ENCODE results near the gene MMP8.

MMP8 gene

DNA sequence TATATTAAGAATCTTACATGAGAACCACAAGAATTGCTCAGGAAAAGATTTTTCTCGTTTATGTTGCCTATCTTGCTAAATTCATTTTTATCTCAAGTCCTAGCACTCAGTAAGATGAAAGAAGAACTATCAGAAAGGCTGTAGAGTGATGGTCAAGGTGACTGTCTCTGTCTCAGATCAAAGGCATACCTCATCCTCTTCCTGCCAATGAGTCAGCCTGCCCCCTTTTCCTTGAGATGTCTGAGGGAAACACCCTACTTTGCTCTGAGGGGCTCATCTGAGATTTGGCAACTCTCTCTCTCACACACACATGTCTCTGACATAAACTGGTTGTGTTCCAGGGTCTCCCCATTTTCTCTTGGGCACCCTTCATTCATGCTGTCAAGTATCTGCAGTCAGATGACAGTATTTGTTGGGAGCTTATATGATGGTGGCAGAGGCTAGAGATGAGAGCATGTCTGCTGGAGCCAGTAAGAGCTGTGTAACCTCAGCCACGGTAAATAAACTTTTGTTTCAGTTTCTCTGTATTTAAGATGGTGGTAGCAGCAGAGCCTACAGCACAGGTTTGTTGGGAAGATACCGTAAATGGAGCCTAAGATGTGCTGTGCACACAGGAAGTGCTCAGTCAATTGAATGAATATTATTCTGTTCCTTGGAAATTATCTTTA, 20.8 kb downstream of the MMP8 start:
- no peak for DNase-seq
- H3K4me3 ChIP-seq (ENCODE audit: low read depth, low read length) = no peak overlapping the region
- in situ Hi-C loops (cut with HindIII; ENCODE audit: low pct_ligation_motif_present, low sequenced_read_pairs) = no loop called here
- H3K27ac ChIP-seq = no peak overlapping the region
- TF ChIP-seq, protein P1, sequence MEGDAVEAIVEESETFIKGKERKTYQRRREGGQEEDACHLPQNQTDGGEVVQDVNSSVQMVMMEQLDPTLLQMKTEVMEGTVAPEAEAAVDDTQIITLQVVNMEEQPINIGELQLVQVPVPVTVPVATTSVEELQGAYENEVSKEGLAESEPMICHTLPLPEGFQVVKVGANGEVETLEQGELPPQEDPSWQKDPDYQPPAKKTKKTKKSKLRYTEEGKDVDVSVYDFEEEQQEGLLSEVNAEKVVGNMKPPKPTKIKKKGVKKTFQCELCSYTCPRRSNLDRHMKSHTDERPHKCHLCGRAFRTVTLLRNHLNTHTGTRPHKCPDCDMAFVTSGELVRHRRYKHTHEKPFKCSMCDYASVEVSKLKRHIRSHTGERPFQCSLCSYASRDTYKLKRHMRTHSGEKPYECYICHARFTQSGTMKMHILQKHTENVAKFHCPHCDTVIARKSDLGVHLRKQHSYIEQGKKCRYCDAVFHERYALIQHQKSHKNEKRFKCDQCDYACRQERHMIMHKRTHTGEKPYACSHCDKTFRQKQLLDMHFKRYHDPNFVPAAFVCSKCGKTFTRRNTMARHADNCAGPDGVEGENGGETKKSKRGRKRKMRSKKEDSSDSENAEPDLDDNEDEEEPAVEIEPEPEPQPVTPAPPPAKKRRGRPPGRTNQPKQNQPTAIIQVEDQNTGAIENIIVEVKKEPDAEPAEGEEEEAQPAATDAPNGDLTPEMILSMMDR (IDR thresholded peaks at IDR 0.05; ENCODE audit: low read depth, low read length, missing control alignments) = no peak
- no peaks in the 10 kb centered on the region for H3K36me3 ChIP-seq (replicated peaks)
- H3K27me3 ChIP-seq (replicated peaks) = no peaks in the 10 kb centered on the region

- no peak for DNase-seq
- TF ChIP-seq, protein P1 (IDR thresholded peaks at IDR 0.05; ENCODE audit: low read depth, low read length, missing control alignments) = no peak
- Histone ChIP-seq H3K36me3 (replicated peaks) (no peaks in the 10 kb centered on the region), H3K27ac (no peak overlapping the region), H3K27me3 (replicated peaks) (no peaks in the 10 kb centered on the region), H3K4me3 (ENCODE audit: low read depth, low read length) (no peak overlapping the region)
- in situ Hi-C loops (cut with HindIII; ENCODE audit: low pct_ligation_motif_present, low sequenced_read_pairs) = no loop called here
Measured at GRCh38 chr11:102695201-102695600, 29.6 kb downstream of the MMP8 start.

DNA sequence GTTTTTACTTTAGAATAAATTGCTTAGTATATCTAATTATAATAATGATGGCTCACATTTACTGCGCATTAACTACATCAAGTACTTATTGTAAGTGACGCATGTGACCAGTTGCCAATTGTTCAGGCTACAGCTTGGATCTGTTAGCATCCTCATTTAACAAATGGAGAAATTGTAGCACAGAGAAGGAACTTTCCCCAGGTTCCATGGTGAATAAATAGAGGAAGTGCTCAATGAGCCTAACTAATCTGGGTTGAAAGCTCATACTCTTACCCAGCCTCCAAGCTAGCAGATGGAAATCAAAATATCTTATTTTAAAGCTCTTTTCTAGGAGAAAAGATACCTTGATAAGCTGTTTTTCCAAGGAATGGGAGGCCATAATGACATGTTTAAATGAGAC, 39.0 kb downstream of the MMP8 start:
- no peak overlapping the region for H3K27ac ChIP-seq
- in situ Hi-C loops (cut with HindIII; ENCODE audit: low pct_ligation_motif_present, low sequenced_read_pairs) = no loop called here
- DNase-seq = no peak
- no peak overlapping the region for H3K4me3 ChIP-seq (ENCODE audit: low read depth, low read length)
- H3K36me3 ChIP-seq (replicated peaks) = no peaks in the 10 kb centered on the region
- TF ChIP-seq, protein P1 (IDR thresholded peaks at IDR 0.05; ENCODE audit: low read depth, low read length, missing control alignments) = no peak
- H3K27me3 ChIP-seq (replicated peaks) = no peaks in the 10 kb centered on the region

DNA sequence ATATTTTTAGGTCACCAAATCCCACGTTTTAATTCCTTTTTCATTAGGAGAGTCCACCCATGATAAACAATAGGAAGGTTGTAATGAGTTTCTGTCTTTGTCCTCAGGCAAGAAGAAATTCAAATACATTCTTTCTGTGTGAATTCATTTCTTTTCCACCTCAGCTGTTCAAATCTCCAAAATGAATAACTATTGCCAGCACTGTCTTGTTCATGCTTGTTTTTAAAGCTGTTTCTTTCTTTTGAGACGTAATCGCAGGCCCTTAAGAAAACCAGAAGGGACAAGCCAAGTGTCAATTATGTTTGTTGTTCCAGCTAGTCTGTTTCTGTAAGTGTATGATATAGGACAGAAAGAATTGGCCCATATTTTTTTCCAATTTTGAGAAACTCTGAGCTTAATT, 39.4 kb downstream of the MMP8 start:
- in situ Hi-C loops (cut with HindIII; ENCODE audit: low pct_ligation_motif_present, low sequenced_read_pairs) = no loop called here
- TF ChIP-seq, protein P1 (IDR thresholded peaks at IDR 0.05; ENCODE audit: low read depth, low read length, missing control alignments) = no peak
- H3K27ac ChIP-seq = no peak overlapping the region

GRCh38 chr11:102683277-102683676, 41.5 kb downstream of the MMP8 start:
- in situ Hi-C loops (cut with HindIII; ENCODE audit: low pct_ligation_motif_present, low sequenced_read_pairs) = no loop called here
- TF ChIP-seq, protein P1 (IDR thresholded peaks at IDR 0.05; ENCODE audit: low read depth, low read length, missing control alignments) = peak; percentile 20
- no peak for DNase-seq
- Histone ChIP-seq H3K4me3 (ENCODE audit: low read depth, low read length) (no peak overlapping the region), H3K36me3 (replicated peaks) (no peaks in the 10 kb centered on the region), H3K27me3 (replicated peaks) (no peaks in the 10 kb centered on the region), H3K27ac (no peak overlapping the region)

More for the DNA sequence above, 39.4 kb downstream of the MMP8 start:
- no peak for DNase-seq
- H3K4me3 ChIP-seq (ENCODE audit: low read depth, low read length) = no peak overlapping the region
- no peaks in the 10 kb centered on the region for H3K36me3 ChIP-seq (replicated peaks)
- no peaks in the 10 kb centered on the region for H3K27me3 ChIP-seq (replicated peaks)

GRCh38 chr11:102680945-102681344, 43.8 kb downstream of the MMP8 start:
- Histone ChIP-seq H3K36me3 (replicated peaks) (no peaks in the 10 kb centered on the region), H3K27ac (no peak overlapping the region), H3K27me3 (replicated peaks) (no peaks in the 10 kb centered on the region), H3K4me3 (ENCODE audit: low read depth, low read length) (no peak overlapping the region)
- no peak for DNase-seq
- TF ChIP-seq, protein P1 (IDR thresholded peaks at IDR 0.05; ENCODE audit: low read depth, low read length, missing control alignments) = no peak
- in situ Hi-C loops (cut with HindIII; ENCODE audit: low pct_ligation_motif_present, low sequenced_read_pairs) = no loop called here

Data from brain microvascular endothelial cell (primary cell).